ENCODE results near the gene PRMT3.
"Not testable (repeated sequence)": the region's sequence is repeated elsewhere in the genome, so short reads cannot be mapped to it uniquely, and the experiment has no call there.

Gene PRMT3

DNA sequence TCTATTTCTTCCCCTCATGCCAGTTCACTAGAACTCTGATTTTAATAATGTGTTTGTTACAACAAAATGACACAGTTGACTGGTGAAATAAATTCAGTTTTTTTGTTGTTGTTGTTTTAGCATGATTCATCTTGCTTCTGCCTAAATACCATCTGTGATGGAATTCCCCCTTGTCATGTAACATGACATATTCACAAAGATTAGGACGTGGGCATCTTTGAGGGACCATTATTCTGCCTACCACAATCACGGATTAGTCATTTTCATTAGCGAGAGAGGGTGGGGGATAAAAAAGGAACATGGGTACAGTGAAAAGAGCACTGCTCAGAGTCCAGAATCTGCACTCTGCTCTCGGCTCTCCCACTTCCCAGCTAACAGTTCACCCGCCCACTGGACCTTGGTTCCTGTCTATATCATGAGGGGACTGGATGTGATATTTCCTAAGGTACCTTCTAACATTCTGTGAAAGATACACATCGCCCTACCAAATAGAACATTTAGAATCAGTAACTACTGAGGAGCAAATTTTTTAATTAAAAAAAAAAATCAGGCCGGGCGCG, 12.7 kb upstream of the PRMT3 start:
- no peak for DNase-seq

- no peak for DNase-seq
Measured at GRCh38 chr11:20376162-20376730, 11.3 kb upstream of the PRMT3 start.

- not testable (repeated sequence) for DNase-seq
Measured at GRCh38 chr11:20385996-20386395, 1.5 kb upstream of the PRMT3 start.

- peak; percentile 49 for DNase-seq
Measured at GRCh38 chr11:20388096-20389055, 860 bp downstream of the PRMT3 start.

GRCh38 chr11:20397281-20397680, 9.8 kb downstream of the PRMT3 start:
- no peak for DNase-seq

DNA sequence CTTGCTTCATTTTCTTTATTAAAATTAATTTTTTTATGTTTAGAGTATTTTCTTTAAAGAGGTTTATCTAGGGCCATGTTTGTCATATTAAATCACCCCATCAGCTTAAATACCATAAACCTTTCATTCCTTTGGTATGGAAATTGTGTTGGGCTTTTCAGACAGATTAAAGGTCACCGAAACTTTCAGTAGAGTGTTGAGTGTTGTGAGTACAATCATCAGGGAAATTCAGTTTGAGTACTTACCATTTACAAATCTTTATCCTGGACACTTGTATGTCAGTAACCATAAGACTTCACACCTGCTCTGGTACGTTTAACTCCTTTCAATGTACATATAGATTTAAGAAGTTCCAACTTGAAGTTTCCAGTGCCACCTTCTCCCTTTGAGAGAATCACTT, 12.0 kb downstream of the PRMT3 start:
- no peak for DNase-seq

- DNase-seq = no peak
Measured at GRCh38 chr11:20403059-20403458, 15.5 kb downstream of the PRMT3 start.

DNA sequence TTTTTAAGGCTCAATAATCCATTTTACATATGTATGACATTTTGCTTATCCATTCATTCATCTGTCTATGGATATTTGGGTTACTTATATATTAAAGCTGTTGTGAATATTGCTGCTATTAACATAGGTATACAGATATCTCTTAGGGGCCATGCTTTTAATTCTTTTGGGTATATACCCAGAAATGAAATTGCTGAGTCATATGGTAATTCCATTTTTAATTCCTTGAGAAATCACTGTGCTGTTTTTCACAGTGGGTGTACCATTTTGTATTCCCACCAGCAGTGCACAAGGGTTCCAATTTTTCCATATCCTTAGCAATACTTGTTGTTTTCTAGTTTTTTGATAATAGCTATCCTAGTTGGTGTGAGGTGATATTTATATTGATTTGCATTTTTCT, 19.0 kb downstream of the PRMT3 start:
- DNase-seq = no peak

GRCh38 chr11:20407344-20407743, 19.8 kb downstream of the PRMT3 start:
- no peak for DNase-seq

DNA sequence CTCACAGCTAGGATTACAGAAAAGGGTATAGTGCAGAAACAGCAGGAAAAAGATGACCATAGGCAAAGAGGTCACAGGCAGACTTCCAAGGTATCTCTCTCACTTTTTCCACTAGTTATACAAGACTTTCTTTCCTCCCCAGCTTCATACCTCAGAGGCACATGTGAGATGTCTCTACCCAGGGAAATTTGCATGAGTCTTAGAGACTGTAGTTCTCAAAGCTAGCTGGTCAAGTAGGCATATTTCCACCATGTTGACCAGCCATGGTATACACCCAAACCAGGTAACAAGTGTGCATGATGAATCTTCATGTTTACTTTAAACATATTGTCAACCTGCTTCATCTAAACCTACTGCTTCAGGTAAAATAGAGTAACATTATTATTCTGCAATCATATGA, 27.9 kb downstream of the PRMT3 start:
- no peak for DNase-seq

- no peak for DNase-seq
Measured at GRCh38 chr11:20417771-20418170, 30.3 kb downstream of the PRMT3 start.

DNA sequence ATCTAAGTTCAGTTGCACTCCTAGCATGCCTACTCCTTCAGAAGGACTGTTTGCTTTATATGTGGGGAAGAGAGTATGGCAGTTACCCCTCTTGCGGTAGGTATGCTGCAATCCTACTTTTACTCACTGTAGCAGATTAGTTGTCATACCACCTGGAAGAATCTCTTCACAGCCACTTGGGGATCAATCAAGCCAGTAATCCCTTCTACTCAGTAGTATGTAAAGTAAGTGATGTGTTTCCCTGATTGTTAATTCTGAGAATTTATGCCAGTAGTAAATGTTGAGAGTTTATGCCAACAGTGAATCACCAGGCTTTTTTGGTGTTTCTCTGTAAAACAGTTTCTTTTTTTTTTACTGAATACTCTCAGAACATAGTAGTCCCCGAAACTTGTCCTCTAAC, 34.4 kb downstream of the PRMT3 start:
- DNase-seq = no peak

- no peak for DNase-seq
Measured at GRCh38 chr11:20429216-20429615, 41.7 kb downstream of the PRMT3 start.

- no peak for DNase-seq
Measured at GRCh38 chr11:20438637-20439036, 51.1 kb downstream of the PRMT3 start.

DNA sequence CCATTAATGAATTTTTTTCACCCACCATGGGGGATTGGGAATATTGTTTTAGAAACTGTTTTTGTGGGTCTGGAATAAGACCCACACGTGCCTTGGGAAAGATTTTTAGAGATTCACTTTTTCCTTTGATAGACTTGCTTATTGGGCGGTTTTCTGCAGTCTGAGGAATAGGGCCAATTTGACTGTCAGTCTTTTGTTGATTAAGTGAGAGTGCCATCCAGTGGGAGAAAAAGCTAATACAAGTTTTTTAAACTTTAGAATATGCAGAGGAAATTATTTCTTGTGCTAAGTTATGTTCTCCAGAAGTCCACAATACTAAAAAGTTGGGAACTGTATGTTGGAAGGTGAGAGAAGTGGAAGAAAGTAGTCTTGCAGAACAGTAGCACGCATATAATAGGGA, 56.1 kb downstream of the PRMT3 start:
- no peak for DNase-seq

DNA sequence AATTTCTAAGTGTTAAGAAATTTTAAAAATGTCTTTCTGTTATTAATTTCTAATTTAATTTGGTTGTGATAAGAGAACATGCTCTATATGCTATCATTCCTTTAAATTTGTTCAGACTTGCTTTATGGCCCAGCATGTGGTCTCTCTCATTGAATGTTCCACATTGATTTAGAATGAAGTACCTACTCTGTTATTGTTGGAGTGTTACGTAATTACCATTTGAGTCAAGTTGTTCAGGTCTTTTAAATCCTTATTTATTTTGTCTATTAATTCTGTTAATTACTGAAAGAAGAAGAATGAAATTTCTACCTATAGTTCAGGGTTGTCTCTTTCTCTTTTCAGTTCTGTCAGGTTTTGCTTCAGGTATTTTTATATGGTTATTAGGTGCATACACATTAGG, 57.0 kb downstream of the PRMT3 start:
- no peak for DNase-seq

DNA sequence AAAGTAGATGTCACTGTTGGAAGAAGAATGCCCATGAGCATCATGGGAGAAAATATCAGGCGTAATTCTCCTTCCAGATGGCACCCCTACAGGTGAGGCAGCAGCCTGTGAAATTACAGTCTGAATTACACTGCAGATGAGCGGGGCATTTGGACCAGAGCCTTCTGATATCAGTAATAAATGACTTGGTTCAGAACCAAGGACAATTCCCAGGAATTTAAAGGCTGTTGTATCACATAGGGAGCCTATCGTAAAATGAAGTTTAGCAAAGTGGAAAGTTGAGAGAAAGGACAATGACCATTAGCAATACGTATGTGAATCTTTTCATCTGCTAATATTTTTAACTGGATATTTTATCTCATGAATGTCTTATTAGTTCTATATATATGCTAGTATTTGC, 61.3 kb downstream of the PRMT3 start:
- no peak for DNase-seq

DNA sequence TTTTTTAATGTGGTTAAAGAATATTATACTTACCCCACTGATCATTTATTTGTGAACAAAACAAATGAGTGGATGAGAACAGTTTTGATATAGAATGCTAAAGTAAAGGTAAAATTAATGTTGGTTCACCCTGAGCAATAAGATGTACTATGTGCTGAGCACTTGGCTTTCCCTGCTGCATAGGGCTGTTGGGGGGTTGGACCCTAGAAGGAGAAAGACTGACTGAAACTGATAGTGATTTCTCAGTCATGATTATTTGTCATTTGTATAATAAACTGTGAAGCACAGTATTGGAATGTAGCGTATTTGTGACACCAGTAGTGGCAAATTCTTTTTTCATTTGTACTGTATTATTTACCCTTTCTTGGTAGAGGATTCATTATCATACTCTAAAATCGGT, 63.3 kb downstream of the PRMT3 start:
- no peak for DNase-seq

DNA sequence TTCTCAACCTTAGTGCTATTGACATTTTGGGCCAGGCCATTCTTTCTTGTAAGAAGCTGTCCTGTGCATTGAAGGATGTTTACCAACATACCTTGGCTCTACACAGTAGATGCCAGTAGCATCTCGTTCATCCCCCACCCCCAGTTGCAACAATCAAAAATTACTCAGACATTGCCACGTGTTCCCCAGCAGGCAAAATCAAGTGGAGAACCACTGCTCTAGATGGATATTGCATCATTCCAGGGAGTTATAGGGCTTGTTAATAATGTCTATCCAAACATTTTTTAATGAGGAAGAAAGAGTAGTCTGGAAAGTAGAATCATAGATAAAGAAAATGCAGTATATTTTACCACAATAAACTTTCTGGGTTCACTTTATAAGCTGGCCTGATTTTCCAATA, 64.1 kb downstream of the PRMT3 start:
- DNase-seq = no peak

DNA sequence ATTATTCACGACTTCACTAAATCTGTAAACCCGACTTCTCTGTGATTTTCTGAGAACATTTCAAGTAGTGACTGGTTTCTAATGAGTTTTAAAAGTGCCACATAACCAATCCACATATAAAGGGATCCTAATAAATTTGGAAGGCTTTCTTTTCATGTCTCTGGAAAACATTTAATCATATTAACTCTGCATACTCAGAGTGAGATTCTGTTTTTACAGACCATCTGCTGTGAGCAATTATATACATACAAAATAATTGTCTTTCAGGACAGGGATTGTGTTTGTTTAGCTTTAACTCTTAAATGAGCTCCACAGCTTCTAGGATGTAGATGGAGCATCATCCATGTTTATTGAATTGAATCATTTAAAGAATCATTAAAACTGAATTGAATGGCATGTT, 65.1 kb downstream of the PRMT3 start:
- no peak for DNase-seq

- DNase-seq = no peak
Measured at GRCh38 chr11:20453657-20454316, 66.3 kb downstream of the PRMT3 start.

- DNase-seq = no peak
Measured at GRCh38 chr11:20457001-20457799, 69.7 kb downstream of the PRMT3 start.

Data from activated CD8-positive, alpha-beta memory T cell treated with anti-CD3 and anti-CD28 coated beads, Interleukin-2, amount 50 U/mL, for 4 hours (primary cell).